Measurements from ENCODE around the gene DIPK2A.

Gene DIPK2A, protein sequence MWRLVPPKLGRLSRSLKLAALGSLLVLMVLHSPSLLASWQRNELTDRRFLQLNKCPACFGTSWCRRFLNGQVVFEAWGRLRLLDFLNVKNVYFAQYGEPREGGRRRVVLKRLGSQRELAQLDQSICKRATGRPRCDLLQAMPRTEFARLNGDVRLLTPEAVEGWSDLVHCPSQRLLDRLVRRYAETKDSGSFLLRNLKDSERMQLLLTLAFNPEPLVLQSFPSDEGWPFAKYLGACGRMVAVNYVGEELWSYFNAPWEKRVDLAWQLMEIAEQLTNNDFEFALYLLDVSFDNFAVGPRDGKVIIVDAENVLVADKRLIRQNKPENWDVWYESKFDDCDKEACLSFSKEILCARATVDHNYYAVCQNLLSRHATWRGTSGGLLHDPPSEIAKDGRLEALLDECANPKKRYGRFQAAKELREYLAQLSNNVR

DNA sequence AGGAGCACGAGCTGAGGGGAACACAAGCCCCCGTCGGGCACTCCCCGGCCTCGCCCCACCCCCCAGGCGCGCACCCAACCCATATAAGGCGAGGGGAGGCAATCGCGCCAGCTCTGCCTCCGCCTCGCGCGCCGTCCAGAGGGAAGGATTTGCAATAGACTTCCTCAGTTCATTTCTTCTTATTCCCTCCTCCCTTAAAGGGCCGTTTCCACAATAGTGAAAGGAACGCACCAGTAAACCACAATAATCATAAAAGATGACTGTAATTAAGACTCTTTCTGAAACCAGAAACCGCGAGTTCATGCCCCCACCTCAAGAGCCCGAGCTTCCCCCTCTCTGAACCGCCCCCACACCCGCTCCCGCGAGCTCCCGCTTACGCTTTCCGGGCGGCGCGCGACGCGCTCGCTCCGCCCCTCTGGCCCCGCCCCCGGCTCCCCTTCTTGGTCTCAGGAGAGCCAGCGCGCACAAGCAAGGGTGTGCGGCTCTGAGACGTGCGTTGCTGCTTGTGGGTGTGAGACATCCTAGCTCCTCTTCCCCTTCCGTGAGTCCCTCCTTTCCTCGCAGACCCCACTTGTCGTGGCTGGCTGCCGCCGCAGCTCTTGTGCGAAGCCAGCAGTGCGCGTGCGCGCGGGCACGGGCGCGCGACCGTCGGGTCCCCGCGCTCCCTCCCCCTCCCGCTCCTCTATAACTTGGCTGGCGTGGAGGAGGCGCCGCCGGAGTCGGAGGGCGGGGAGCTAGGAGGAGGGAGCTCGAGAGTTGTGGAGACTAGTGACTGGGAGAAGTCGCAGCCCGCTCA is at the start of gene DIPK2A:
DIPK2A (plus strand) TSS at position 465 of the 796 bp plus-strand sequence. CDS start 510 bp downstream, outside the sequence.
- peak; percentile 98 for DNase-seq

DNA sequence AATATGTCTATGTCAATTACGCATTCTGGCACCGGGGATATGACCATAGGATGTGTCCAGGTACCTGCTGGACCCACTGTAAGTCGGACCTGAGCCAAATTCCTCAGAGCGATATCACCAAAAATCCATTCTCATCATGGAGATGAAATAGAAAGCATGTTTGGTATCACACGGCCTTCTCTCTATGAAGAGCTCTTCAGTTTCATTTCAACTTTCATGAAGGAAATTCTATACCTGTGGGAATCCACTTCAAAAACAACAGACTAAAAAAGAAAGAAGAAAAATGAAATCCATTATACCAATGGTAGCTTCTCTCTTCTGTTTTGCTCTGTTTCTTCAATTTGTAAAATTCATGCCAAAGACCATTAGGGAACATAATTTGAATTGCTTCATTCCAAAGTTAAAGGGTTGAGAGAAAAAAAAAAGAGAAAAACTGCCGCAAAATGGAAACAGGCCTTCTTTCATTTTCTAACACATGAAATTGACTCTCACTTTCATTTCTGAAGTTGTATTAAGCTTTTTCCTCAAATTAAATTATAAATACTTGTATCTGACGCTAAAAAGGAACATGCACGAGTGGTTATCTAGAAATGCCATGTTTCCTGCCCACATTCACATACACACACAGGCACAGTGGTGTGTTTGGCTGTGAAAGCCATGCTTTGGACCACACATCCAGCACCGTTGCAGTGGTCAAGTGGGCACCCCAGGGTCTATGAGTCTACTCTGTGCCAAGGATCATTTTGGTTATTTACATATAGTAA is 46.9 kb upstream of the DIPK2A start:
- DNase-seq: peak; percentile 3

DNA sequence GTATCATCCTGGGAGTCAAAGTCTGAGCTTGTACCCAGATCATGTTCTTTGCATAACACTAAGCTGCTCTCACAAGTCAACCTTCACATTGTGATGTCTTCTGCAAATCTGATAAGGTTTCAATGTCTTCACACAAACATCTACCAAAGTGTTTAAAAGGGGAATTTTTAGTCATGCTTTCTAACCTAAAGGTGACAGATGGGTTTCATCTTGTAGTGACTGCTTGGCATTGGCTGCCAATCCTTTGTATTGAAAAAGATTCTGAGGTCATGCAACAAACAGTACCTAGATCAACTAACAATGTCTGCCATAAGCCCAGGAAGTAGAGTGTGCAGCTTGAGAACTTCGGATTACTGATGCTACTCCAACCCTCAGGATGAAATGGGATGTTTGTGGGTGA is 43.6 kb upstream of the DIPK2A start:
- no peak for DNase-seq

DNA sequence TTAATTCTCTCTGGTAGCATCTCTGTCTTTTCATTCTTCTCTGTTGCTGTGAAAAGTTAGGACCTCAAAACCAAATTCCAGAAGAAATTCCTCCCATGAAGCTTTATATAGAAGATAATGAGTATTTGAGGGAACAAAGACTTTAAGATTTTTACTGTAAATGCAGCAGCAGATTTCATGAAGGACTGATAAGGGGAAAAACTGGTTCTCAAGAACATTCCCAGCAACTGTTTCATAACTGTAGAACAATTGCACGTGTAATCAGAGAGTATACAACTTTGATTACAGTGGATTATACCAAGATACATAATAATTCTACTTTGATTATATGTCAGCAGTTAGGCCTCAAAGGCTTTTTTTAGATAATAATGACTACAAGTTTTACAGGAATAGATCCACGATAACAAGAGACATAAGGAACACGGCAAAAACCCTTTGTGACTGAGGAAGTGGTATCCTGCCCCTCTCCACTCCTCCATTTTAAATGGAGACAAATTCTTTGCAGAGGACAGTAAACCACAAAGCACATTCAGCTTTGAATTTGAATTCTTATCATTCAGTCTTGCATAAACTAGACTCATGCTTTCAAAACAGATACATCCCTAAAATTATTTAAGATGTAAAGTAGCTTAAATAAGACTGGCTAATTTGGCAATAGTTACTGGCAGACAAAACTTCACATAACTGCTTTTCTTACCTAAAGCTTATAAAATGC is 42.9 kb upstream of the DIPK2A start:
- no peak for DNase-seq

DNA sequence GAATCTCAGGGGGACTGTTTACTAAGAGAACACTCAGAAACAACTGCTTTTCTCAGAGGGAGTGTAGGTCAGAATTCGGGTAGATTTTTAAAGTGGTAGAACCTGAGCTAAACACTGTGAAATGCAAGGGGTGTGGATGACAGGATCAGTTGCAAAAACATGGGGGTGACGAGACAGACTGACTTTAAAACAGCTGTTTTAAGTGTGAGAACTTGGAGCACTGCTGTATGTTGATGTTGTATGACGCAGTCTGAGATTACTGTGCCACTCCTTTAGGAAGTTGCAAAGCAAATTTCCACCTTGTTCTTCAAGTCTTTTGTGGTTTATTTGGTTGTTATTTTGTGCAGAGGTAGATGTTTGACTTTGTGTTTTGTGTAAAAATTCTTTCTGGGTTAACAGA is 36.8 kb upstream of the DIPK2A start:
- DNase-seq: no peak

DNA sequence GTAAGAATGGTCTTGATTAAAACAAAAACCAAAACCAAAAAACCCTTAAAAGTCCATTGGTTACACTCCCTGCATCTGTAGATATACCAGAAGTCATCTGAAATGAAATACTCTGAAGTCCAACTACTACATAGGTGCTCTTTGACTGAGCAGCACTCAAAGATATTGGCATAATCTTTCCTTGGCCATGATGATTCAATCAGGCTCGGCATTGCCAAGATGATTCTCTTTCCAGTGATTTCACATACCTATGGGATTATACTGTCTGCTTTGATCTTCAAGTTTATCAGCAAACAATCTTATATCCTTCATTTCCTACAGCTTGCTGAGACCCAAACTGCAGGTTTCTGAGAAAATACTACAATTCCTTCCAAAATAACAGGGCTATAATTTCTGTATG is 35.9 kb upstream of the DIPK2A start:
- DNase-seq: no peak

DNA sequence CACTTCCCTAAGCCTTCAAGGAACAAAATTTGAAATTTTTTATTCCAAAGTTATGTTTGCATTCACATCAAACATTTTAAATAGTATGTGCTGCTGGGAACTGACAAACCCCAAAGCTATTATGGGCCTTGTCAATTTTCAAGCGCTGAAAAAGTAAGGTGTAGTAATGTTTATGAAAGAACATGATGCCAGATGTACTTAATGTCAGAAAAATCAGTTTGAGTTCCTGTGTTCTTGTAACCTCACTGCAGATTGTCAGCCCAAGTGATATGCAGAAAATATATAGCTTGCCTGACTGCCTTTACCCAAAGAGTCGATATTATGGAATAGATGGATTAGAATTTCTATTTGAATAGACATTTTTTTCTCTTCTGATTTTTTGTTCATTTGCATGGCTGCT is 20.8 kb upstream of the DIPK2A start:
- no peak for DNase-seq

DNA sequence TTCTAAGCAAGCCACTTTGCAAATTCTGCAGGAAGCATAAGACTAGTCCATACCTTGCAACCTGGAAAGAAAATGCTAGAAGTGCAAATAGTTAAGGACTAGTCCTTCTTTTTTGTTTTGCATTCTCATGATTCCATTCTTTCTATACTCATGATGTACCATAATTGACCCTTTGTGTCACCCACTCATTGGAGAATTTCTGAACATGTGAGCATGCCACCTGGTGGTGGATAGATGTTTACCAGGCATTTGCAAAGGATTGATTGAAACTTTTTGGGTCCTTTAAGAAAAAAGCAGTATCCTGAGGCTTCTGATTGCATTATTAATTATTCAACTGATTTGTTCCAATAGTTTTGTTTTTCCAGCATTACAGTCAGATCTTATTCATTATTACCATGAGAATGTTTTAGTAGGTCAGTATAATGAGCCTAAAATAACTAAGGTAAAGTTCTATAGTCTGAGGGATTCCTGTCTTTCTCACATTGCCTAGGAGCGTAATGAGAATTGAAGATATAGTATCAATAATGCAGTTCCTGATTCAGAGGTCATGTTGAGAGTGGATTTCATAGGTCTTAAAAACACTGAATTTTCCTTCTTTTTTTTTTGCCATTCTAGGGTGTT is 20.2 kb upstream of the DIPK2A start:
- peak; percentile 58 for DNase-seq

DNA sequence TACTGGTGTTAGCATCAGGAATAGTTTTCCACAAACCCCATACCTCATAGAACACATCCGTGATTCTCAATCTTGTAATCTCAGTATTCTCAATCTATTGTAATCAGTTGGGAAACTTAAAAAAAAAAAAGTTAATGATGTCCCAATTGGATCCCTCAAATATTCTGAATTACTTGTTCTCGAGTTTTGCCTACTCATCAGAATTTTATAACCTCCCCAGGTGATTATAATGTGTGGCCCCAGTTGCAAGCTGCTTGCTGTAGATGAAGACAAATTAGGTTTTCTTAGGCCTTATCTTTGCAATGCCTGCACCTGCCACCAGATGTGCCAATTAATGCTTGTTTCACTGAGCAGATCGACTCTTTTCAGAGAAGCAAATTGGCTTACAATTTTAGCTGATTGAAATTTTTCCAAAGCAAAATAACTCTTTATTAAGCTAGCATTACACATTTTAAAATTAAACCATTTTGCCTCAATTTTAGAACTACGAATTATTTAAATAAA is 19.0 kb upstream of the DIPK2A start:
- DNase-seq: no peak

DNA sequence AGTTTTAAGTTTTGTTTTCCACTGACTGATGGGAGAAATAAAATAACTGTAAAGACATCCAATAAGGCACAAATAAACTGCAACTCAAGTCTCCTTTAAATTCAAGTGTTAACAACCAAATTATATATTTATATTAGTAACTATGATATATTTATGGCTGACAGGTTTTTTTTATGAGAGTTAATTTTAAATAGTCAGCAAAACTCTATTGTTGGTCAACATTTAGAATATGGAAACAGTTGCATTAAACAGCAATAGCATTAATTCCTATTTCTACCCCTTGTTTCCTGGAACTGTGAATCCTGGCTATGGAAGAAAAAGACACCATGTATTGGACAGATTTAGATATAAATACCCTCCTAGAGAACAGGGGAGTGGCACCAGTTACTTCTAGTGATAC is 16.5 kb upstream of the DIPK2A start:
- DNase-seq: no peak

DNA sequence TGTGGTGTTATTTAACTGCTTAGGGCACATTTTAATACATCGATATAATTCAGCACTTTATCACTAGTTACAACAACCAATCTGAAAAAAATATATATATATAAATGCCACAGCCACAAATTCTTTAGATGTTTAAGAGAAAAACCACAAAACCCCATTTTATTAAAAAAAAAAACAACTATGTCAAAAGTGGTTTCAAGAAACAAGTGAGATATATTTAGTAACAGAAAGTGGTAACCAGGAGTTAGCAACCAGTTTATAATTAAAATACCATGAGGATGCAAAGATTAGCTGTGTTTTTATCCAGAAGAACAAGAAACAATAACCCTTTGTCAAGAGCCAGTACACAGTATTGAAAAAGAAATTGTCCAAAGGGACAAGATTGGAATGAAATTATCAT is 14.8 kb upstream of the DIPK2A start:
- no peak for DNase-seq

DNA sequence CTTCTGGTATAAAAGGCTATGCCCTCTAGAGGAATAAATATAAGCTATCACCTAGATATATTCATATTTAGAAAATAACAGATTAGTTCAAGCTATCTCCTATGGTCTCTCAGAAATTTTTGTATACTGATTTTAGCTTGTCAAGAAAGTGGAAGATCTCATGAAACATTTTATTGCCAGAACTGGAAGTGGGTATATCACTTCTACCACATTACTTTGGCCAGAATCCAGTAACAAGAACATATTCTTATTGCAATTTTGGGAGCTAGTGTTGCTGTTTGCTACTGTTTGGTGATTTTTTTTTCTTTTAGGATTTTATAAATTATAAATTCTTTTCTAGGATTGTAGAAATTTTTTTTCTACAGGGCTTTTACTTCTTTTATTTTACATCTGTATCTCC is 14.2 kb upstream of the DIPK2A start:
- no peak for DNase-seq

DNA sequence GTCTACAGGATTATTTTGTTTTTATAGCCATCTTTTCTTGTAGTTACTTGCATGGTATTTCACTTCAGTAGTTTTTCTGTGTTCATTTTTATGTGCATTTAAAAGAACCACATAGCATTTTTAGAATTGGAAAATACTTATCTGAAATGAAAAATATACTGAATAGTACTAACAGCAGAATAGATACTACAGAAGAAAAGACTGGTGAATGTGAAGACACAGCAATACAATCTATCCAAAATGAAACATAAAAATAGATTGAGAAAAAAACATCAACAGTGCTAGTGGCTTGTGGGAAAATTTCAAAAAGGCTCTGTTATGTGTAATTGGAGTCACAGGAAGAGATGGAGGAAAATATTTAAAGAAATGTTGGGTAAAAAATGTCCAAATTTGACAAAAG is 12.7 kb upstream of the DIPK2A start:
- no peak for DNase-seq

DNA sequence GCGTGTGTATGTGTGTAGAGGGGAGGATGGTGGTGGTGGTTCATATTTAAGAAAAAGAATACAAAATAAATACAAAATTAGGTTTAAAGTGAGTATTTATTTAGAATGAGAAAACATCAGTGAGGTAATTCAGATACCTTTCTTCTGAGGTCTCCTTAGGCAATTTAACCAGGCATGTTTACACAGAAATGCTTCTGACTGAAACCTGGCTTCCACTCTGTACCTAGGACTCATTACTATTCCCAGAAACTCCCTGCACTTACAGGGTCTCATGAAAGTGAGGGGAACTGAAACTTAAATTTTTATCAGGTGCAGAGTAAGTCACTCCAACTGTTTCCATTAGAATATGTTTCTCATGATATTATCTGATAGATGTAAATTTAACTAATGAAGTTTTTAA is 10.3 kb upstream of the DIPK2A start:
- DNase-seq: no peak

DNA sequence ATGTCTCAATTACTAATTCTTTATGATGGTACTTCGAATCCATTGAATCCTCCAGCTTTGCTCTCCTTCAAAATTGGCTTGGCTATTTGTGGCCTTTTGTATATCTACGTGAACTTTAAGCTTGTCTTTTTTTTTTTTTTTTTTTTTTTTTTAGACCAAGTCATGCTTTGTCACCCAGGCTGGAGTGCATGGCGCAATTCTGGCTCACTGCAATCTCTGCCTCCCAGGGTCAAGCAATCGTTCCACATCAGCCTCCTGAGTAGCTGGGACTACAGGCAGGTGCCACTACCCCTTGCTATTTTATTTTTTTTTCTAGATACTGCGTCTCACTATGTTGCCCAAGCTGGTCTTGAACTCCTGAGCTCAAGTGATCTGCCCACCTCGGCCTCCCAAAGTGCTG is 7.7 kb upstream of the DIPK2A start:
- DNase-seq: peak; percentile 30

DNA sequence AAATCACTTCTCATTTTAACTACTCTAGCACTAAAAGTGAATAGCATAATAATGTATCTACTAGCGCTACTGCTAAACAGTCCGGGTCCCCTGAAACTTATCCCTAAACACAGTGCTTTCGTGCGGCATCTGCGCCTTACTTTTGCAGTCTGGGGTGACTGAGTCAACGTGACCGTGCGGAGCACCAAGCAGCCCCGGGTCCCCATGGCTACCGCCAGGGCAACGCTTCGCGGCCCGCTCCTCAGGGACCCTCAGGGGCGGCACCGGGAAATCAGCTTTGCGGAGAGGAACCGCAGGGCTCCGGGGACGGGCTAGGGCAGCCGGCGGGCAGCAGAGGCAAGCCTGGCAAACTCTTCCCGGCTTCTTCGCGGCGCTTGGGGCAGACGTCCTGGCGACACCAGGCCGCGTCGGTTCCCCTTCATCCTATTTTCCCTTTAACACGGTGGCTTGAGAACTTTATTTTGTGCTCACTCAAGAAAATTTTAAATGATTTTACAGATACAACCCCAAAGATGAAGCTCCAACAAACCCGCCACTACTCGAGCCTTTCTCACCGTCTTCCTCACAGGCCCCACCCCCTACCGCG is 757 bp upstream of the DIPK2A start:
- peak; percentile 55 for DNase-seq

DNA sequence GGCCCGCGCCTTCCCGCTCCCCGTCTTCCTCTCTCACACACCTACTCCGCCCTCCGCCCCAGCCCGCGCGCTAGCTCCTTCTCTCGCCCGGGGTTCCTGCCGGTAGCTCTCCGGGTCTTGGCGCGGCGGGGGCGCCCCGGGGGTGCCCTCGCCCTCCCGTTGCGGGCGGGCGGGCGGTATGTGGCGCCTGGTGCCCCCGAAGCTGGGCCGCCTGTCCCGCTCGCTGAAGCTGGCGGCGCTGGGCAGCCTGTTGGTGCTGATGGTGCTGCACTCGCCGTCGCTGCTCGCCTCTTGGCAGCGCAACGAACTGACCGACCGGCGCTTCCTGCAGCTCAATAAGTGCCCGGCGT is 507 bp downstream of the DIPK2A start:
- no peak for DNase-seq

DNA sequence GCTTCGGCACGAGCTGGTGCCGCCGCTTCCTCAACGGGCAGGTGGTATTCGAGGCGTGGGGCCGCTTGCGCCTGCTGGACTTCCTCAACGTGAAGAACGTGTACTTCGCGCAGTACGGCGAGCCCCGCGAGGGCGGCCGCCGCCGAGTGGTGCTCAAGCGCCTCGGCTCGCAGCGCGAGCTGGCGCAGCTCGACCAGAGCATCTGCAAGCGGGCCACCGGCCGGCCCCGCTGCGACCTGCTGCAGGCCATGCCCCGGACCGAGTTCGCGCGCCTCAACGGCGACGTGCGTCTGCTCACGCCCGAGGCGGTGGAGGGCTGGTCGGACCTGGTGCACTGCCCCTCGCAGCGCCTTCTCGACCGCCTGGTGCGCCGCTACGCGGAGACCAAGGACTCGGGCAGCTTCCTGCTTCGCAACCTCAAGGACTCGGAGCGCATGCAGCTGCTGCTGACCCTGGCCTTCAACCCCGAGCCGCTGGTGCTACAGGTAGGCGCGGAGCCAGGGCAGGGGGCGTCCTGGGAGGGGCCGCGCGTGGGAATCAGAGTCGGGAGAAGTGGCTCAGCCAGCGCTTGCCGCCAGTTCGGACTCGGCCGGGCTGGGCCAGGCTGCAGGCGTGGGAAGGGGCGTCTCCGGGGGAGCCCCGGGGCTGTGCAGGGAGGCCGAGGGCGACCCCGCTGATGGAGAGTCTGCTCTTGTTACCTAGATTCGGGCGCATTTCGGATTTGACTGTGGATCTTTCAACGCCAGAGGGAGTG is 1.1 kb downstream of the DIPK2A start:
- DNase-seq: peak; percentile 85

DNA sequence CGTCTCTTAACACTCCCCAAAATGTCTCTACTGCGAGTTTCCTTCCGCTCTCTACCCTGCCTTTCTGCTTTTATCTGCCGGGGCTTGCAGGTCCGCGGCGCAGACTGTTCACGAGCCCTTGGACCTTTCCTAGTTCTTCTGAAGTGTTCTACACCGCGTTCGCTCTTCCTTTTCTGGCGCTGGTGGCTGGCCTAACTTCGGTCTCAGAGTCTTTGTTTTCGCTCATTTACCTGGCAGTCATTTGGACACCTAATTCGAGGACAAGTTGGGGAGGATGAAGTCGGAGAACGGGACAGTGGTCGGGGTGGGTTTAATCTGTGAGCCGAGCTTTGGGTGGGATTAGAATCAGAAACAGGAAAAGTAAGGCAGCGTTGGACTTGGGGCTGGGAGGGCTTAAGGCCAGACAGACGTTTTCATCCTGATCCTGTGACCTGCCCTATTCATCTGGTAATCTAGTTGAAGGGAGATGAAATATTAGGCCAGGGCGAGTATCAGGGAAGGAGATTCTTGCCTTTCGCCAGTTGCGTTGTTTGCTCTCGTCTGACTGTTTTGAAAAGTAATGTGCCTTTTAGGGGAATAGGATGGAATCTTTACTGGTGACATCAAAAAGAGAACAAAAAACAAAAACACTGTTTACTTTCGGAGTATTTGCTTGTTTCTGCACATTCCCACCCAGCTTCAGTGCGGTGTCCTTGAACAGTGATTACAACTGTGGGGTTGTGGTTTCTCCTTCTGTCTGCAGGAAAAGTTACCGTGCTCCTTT is 1.8 kb downstream of the DIPK2A start:
- DNase-seq: peak; percentile 15
